NK-92 (cell line): Measurements from ENCODE around the gene RALGPS2.

Experiments used
- DNase-seq: peaks from one replicate; lab custom pipeline; 2025; ENCODE audit not compliant: unreplicated experiment; lab: John Stamatoyannopoulos, UW

RALGPS2 gene

DNA sequence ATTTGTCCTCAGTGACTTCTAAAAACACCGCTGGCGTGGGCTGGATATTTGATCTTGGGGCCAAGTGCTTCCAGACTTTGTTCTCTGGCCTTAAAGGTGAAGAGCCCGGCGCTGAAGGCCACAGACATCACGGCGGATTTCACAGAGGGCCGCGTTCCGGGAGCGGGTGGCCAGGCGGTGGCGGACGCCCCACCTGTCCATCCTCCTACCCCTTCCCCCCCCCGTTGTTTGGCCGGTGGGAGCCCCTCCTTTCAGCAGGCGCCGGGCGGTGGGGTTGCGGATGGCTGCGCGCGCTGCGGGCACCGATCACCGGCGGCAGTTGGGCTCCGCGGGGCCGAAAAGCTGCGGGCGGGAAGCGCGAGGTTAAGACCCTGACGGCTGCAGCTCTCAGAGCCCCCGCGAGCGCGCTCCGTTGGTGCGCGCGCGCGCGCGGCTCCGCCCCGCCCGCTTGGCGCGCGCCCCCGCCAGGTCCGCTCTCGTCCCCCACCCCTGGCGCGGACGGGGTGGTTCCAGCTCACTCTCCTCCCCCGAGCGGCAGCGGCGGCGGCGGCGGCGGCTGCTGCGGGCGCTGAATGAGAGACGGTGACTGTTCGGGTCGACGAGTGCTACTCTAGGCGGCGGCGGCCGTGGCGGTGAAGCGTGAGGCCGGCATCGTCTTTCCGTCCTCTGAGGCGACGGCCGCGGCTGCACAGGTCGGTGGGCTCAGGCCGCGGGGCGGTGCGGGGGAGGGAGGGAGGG, at the start of gene RALGPS2:
Gene RALGPS2, plus strand, starts transcription at position 517 of the 738 bp plus-strand sequence. CDS start 51,521 bp downstream, outside the sequence.
- DNase-seq: no peak

GRCh38 chr1:178679237-178679636, 45.8 kb upstream of the RALGPS2 start:
- DNase-seq: no peak

DNA sequence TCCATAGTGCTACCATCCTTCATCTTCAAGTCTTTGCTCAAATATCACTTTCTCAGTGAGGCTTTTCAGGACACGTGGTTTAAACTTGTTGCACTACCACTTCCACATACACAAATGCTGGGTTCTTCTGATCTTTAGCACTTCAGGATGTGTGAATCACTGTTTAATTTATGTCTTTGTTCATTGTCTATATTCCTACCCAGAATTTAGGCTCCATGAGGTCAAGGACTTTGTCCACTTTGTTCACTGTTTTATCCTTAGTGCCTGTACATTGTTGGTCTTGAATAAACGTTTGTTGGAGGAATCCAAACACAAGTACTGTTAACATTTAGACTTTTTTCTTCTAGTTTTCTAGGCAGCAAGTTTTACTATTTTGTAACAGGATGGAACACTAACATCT, 42.6 kb upstream of the RALGPS2 start:
- no peak for DNase-seq

GRCh38 chr1:178682886-178683285, 42.2 kb upstream of the RALGPS2 start:
- no peak for DNase-seq

- DNase-seq: no peak
Observed at GRCh38 chr1:178683291-178683690, 41.8 kb upstream of the RALGPS2 start.

DNA sequence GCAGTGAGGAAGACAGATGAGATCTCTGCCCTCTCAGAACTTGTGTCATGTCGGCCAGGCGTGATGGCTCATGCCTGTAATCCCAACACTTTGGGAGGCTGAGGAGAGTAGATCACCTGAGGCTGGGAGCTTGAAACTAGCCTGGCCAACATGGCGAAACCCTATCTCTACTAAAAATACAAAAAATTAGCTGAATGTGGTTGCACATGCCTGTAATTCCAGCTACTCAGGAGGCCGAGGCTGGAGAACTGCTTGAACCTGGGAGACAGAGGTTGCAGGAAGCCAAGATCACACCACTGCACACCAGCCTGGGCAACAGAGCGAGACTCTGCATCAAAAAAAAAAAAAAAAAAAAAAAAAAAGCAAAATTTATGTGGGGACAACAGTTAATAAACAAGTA, 40.9 kb upstream of the RALGPS2 start:
- no peak for DNase-seq

DNA sequence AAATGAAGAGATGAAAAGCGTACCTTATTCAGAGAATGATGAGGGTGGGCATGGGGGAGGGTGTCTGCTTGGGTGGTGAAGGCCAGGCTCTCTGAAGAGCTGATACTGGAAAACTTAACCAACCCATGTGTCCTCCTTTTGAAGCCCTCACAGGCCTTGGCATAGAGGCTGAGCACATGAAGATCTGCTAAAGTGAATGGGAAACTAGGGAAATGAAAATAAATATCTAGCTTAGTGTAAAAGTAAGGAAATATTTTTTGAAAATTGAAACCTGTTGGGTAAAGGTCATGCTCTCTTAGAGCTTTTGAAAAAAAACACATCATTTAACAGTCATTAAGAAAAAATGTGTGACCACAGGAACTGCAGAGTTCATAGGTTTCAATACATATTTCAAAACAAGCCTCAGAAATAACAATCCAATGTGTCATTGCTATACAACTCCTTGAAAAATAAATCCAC, 40.5 kb upstream of the RALGPS2 start:
- no peak for DNase-seq

GRCh38 chr1:178686407-178686806, 38.6 kb upstream of the RALGPS2 start:
- DNase-seq: no peak

DNA sequence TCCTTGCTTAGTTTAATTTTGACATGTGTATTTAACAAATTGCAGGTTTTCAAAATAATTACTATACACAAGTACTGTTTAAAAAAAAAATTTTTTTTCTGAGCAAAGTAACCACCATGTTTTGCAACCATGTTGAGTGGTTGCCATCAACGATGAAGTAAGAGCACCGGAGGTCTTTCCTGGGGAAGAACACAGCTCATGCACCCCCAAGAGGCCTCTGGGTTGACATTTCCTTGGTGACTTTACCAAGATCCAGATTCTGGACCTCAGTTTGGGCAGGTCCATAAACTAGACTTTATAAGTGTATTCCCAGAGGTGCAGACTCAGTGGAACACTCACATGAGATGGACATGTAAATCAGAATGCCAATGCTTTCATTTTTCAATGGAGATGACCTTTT, 36.8 kb upstream of the RALGPS2 start:
- DNase-seq: no peak

DNA sequence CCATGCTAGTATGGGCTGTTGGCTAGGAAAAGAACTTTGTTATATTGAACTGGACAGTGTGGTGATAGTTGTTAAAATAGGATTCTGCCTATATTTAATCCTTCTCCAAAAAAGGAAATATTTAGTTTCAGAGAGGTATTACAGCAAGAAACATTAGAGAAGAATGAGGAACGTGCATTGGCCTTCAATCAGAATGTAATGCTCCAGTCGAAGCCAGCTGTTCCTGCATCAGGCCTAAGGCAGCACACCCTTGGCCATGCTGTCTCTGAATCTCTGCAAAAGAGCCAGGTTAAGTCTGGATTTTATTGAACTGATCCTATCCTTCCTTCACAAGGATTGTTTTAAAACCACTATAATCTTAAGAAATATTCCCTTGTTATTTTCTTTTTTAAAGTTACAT, 35.3 kb upstream of the RALGPS2 start:
- DNase-seq: no peak

DNA sequence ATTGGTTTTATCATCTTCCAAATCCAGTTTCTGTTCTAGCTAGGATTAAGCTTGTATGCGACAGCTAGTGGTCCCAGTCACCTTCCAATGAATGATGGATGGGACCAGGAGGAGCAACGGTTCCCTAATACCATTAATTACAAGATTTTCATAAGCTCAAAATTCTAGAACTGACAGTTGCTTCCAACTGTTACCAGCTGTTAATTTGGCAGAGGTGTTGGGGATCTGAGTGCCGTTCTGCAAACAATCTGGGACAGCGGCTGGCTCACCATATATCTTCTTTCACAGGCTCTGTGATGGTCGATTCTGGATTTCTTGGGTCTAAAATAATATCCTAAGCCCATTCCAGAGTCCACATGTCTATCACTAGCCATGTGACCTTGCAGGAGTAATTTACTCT, 34.5 kb upstream of the RALGPS2 start:
- DNase-seq: no peak

GRCh38 chr1:178692564-178693327, 32.3 kb upstream of the RALGPS2 start:
- DNase-seq: no peak

DNA sequence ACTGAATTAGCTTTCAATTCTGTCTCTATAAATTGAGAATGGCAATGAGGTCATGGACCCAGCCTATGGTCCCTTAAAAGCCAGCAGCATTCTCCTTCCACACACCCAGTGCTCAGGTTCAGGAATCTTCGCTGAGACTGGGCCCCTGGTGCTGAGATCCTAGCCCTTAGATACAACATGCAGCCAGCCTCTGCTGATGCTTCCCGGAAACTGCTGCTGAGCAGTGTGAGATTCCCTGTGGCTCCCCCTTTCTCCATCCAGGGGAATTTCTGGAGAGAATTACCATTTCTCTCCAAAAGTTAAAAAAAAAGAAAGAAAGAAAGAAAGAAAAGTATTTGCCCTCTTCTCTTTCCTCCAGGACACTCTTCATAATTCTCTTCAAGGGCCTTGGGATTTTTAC, 31.7 kb upstream of the RALGPS2 start:
- no peak for DNase-seq

DNA sequence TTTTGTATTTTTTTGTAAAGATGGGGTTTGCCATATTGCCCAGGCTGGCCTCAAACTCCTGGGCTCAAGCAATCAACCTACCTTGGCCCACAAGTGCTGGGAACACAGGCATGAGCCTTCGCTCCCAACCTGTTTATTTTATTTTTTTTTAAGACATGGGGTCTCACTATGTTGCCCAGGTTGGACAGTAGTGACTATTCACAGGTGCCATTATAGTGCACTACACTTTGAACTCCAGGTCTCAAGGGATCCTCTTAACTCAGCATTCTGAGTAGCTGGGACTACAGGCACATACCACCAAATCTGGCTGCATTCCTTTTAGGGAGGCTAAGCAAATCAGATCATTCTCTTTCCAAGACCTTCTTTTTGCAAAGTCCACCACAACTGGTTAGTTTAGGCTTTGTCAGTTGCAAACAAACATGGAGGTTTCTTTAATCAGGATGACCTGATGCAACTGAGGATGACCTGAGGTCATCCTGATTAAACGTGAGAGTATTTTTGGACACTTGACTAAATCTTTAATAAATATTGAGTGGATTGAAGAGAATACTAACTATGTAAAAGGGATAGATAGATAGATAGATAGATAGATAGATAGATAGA, 30.0 kb upstream of the RALGPS2 start:
- no peak for DNase-seq

- no peak for DNase-seq
Observed at GRCh38 chr1:178702146-178702545, 22.9 kb upstream of the RALGPS2 start.

DNA sequence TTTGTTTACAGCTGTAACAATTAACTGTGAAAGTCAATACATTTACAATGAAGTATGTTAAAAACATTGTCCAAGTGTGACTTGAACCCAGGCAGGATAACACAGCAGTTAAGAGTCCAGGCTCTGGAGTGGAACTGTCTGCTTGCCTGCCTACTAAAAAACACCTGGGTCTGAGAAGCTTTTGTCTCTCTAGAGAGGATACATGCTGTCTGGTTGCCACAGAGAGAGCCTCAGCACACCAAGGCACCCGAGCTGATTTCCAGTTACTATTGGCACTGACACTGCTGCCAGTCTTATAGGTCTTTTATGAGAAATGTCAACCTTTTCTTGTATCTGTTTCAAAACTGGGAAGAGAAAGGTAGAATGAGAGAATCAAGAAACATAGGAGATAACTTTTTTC, 20.2 kb upstream of the RALGPS2 start:
- DNase-seq: no peak

- no peak for DNase-seq
Observed at GRCh38 chr1:178706432-178706831, 18.6 kb upstream of the RALGPS2 start.

DNA sequence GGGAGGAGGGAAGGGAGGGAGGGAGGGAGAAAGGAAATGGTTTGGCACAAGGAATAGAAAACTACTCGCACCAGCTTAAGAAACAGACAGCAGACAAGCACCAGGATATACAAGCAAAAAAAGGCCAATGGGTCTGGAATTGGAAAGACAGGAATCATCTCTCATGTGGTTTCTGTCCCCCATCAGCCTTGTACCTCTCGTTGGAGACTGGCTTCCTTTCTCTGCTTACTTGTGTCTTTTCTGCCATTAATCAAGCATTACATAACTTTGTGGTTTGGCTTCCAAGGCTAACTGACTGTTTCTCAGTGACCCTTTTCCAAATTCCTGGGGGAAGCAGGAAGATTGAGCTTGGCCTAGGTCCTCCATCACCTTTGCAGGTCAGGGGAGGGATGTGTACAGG, 11.8 kb upstream of the RALGPS2 start:
- no peak for DNase-seq

- DNase-seq: no peak
Observed at GRCh38 chr1:178714453-178714852, 10.6 kb upstream of the RALGPS2 start.

DNA sequence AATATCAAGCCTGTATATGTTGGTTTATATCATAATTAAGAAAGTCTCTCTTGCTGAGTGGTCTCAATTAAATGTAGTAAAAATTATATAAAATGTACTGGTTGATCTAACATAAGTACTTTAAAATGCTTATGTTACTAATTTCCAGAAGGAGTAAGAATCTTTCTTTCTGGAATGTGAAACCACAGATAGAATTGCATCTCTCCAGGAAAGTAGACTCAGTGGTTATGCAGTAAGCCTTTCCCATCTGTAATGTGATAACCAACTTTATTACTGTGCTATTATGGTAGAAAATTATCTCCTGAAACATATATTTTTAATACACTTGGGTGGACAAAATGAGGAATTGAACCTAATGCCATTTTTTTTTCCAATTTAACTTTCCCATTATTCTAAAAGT, 8.9 kb upstream of the RALGPS2 start:
- DNase-seq: no peak

DNA sequence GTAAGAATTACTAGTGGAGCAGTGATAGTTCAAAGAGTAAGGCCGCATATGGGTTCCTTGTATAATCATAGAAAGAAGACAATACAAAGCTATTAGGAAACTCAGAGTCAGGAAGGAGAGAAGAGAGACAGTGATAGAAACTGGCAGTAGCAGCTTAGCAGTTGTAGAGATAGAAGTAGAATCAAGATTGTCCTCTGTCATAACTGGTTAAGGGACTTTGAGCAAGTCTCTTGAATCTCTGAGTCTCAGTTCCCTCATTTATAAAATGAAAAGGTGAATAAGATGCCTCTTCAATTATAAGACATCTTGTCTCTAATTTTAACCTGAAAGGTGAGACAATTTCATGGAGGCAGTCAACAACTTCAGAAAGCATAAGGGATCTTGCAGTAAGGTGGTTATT, 6.5 kb upstream of the RALGPS2 start:
- DNase-seq: no peak

- DNase-seq: no peak
Observed at GRCh38 chr1:178723546-178723945, 1.5 kb upstream of the RALGPS2 start.
